ENCODE results near the gene SHMT2.

GRCh38 chr12:57185403-57185802, 44.1 kb upstream of the SHMT2 start:
- TF ChIP-seq CTCF (IDR thresholded peaks at IDR 0.05; ENCODE audit: low read depth, low read length) = no peak
- no peak for TF ChIP-seq POLR2A (IDR thresholded peaks at IDR 0.05; ENCODE audit: extremely low read depth, insufficient read length)

All from NB4 (cell line).